ENCODE data around the gene TNS2. TPM values are rescaled to one million over a fixed set of nuclear protein-coding genes. Genes with fewer than 3 reads are reported as not detected.
A peak's percentile ranks its signal among the peaks of the same experiment; 100 is the strongest.

TNS2 gene
- total RNA-seq, 1 donor from 2014 or later, result 0.24 TPM

- Histone ChIP-seq H3F3A (ENCODE audit: low read depth) (no peaks in the 10 kb centered on the region), H3K9ac (no peak overlapping the region), H4K20me1 (ENCODE audit: low read depth) (peaks cover 8% of the 10 kb centered on the region), H2AFZ (replicated peaks) (no peak overlapping the region), H3K27me3 (peaks cover 11% of the 10 kb centered on the region), H3K4me2 (no peak overlapping the region), H3K4me1 (no peaks in the 10 kb centered on the region), H3K79me2 (ENCODE audit: low read depth) (no peaks in the 10 kb centered on the region), H3K27ac (no peak overlapping the region), H3K9me3 (ENCODE audit: low read depth) (no peaks in the 10 kb centered on the region), H3K36me3 (no peaks in the 10 kb centered on the region), H3K4me3 (no peak overlapping the region)
- Mint-ChIP-seq H3K4me3 (no peak overlapping the region), H3K9me3 (no peaks in the 10 kb centered on the region), H3K4me1 (peaks cover 15% of the 10 kb centered on the region), H3K27me3 (ENCODE audit: insufficient read depth, low read depth) (peaks cover 17% of the 10 kb centered on the region), H3K36me3 (no peaks in the 10 kb centered on the region), H3K27ac (peak overlapping the region; percentile 78)
- DNase-seq (ENCODE audit: low spot score), result no peak
- no peak for TF ChIP-seq EZH2phosphoT487 (IDR thresholded peaks at IDR 0.05)
- no peak for TF ChIP-seq CTCF (IDR thresholded peaks at IDR 0.05)
- TF ChIP-seq EZH2 (IDR thresholded peaks at IDR 0.05), result no peak
Observed at GRCh38 chr12:53057816-53058500, 8.1 kb downstream of the TNS2 start.

DNA sequence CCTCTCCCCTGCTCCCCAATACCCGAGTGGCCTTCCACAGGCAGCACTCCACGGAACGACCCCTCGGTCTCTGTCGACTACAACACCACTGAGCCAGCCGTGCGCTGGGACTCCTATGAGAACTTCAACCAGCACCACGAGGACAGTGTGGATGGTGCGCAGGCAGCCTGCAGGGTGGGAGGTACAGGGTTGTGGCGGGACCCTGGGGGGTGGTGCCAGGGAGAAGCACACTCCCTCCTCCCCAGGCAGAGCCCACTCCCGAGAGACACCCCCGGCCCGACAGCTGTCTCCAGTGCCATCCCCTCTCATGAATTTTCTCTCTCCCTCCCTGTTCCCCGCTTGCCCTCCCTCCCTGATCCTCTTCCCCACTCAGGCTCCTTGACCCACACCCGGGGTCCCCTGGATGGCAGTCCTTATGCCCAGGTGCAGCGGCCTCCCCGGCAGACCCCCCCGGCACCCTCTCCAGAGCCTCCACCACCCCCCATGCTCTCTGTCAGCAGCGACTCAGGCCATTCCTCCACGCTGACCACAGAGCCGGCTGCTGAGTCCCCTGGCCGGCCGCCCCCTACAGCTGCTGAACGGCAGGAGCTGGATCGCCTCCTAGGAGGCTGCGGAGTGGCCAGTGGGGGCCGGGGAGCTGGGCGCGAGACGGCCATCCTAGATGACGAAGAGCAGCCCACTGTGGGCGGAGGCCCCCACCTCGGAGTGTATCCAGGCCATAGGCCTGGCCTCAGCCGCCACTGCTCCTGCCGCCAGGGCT is 9.0 kb downstream of the TNS2 start:
- Mint-ChIP-seq H3K36me3 (no peaks in the 10 kb centered on the region), H3K9me3 (no peaks in the 10 kb centered on the region), H3K27me3 (ENCODE audit: insufficient read depth, low read depth) (peaks cover 17% of the 10 kb centered on the region), H3K4me1 (peaks cover 11% of the 10 kb centered on the region), H3K27ac (no peak overlapping the region), H3K4me3 (no peak overlapping the region)
- Histone ChIP-seq H3K9me3 (ENCODE audit: low read depth) (no peaks in the 10 kb centered on the region), H3K79me2 (ENCODE audit: low read depth) (no peaks in the 10 kb centered on the region), H3K9ac (no peak overlapping the region), H3K4me1 (no peaks in the 10 kb centered on the region), H3K27ac (no peak overlapping the region), H3K27me3 (peaks cover 11% of the 10 kb centered on the region), H3K36me3 (no peaks in the 10 kb centered on the region), H4K20me1 (ENCODE audit: low read depth) (no peaks in the 10 kb centered on the region), H3K4me3 (no peak overlapping the region), H2AFZ (replicated peaks) (no peak overlapping the region), H3K4me2 (no peak overlapping the region), H3F3A (ENCODE audit: low read depth) (no peaks in the 10 kb centered on the region)
- TF ChIP-seq EZH2 (IDR thresholded peaks at IDR 0.05) (no peak), CTCF (IDR thresholded peaks at IDR 0.05) (no peak), EZH2phosphoT487 (IDR thresholded peaks at IDR 0.05) (no peak)
- no peak for DNase-seq (ENCODE audit: low spot score)

- TF ChIP-seq CTCF (IDR thresholded peaks at IDR 0.05), result no peak
- TF ChIP-seq EZH2phosphoT487 (IDR thresholded peaks at IDR 0.05), result no peak
- TF ChIP-seq EZH2 (IDR thresholded peaks at IDR 0.05), result no peak
- no peaks in the 10 kb centered on the region for H3K79me2 ChIP-seq (ENCODE audit: low read depth)
- no peaks in the 10 kb centered on the region for H3K36me3 ChIP-seq
- H3F3A ChIP-seq (ENCODE audit: low read depth), result no peaks in the 10 kb centered on the region
- H3K9me3 Mint-ChIP-seq, result no peaks in the 10 kb centered on the region
- no peak overlapping the region for H3K9ac ChIP-seq
- no peak overlapping the region for H2AFZ ChIP-seq (replicated peaks)
- H3K4me1 ChIP-seq, result no peaks in the 10 kb centered on the region
- no peak overlapping the region for H3K27ac Mint-ChIP-seq
- no peaks in the 10 kb centered on the region for H3K9me3 ChIP-seq (ENCODE audit: low read depth)
- H4K20me1 ChIP-seq (ENCODE audit: low read depth), result no peaks in the 10 kb centered on the region
- no peak overlapping the region for H3K4me2 ChIP-seq
- peaks cover 7% of the 10 kb centered on the region for H3K4me1 Mint-ChIP-seq
- H3K36me3 Mint-ChIP-seq, result no peaks in the 10 kb centered on the region
- peaks cover 14% of the 10 kb centered on the region for H3K27me3 Mint-ChIP-seq (ENCODE audit: insufficient read depth, low read depth)
- no peak overlapping the region for H3K4me3 Mint-ChIP-seq
- no peak for DNase-seq (ENCODE audit: low spot score)
- H3K27me3 ChIP-seq, result peaks cover 11% of the 10 kb centered on the region
- no peak overlapping the region for H3K27ac ChIP-seq
- H3K4me3 ChIP-seq, result no peak overlapping the region
Observed at GRCh38 chr12:53059434-53060063, 9.7 kb downstream of the TNS2 start.

Measured in neural progenitor cell (in vitro differentiated cells).